ENCODE results near the gene GDPD4.

The GDPD4 gene

GRCh38 chr11:77270921-77271320 is 30.6 kb downstream of the GDPD4 start:
- in situ Hi-C loops (cut with MboI; ENCODE audit: low pct_unique_long_range_greater_than_20kb, low sequenced_read_pairs, unreplicated experiment): no loop called here
- TF ChIP-seq CTCF (IDR thresholded peaks at IDR 0.05; ENCODE audit: extremely low read depth, insufficient read depth, missing control alignments): no peak
- DNase-seq (ENCODE audit: low spot score): no peak

GRCh38 chr11:77269484-77270123 is 31.9 kb downstream of the GDPD4 start:
- in situ Hi-C loops (cut with MboI; ENCODE audit: low pct_unique_long_range_greater_than_20kb, low sequenced_read_pairs, unreplicated experiment): no loop called here
- no peak for TF ChIP-seq CTCF (IDR thresholded peaks at IDR 0.05; ENCODE audit: extremely low read depth, insufficient read depth, missing control alignments)
- DNase-seq (ENCODE audit: low spot score): no peak

DNA sequence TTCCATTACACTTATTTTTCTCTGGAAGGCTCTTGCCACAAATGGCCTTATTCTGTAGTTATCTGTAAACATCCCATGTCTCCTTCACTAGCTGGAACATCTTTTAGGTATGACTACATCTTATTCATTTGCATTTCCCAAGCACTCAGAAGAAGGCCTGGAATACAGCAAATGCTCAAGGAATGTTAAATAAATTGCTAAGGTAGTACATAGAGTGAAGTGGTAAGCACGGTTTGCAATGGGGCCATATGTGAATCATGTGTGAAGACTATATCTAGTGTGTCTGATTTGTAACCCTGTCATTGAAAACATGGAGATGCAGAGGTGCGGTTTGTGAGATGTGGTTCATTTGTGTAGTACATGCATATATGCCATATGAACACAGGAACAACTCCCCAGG is 33.5 kb downstream of the GDPD4 start:
- in situ Hi-C loops (cut with MboI; ENCODE audit: low pct_unique_long_range_greater_than_20kb, low sequenced_read_pairs, unreplicated experiment): no loop called here
- TF ChIP-seq CTCF (IDR thresholded peaks at IDR 0.05; ENCODE audit: extremely low read depth, insufficient read depth, missing control alignments): no peak
- DNase-seq (ENCODE audit: low spot score): no peak

DNA sequence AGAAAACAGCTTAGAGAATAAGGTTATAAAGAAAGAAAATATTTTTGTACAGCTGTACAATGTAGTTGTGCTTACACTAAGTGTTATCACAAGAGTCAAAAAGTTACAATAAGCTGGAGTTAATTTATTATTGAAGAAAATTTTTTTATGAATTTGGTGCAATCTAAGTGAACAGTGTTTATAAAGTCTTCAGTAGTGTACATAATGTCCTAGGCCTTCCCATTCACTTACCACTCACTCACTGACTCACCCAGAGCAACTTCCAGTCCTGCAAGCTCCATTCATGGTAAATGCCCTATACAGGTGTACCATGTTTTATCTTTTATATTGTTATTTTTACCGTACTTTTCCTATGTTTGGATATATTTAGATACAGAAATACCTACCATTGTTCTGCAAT is 34.7 kb downstream of the GDPD4 start:
- in situ Hi-C loops (cut with MboI; ENCODE audit: low pct_unique_long_range_greater_than_20kb, low sequenced_read_pairs, unreplicated experiment): no loop called here
- no peak for TF ChIP-seq CTCF (IDR thresholded peaks at IDR 0.05; ENCODE audit: extremely low read depth, insufficient read depth, missing control alignments)
- no peak for DNase-seq (ENCODE audit: low spot score)

- TF ChIP-seq CTCF (IDR thresholded peaks at IDR 0.05; ENCODE audit: extremely low read depth, insufficient read depth, missing control alignments): no peak
- in situ Hi-C loops (cut with MboI; ENCODE audit: low pct_unique_long_range_greater_than_20kb, low sequenced_read_pairs, unreplicated experiment): no loop called here
These were observed 38.7 kb downstream of the GDPD4 start for GRCh38 chr11:77262803-77263202.

GRCh38 chr11:77259641-77260040 is 41.8 kb downstream of the GDPD4 start:
- in situ Hi-C loops (cut with MboI; ENCODE audit: low pct_unique_long_range_greater_than_20kb, low sequenced_read_pairs, unreplicated experiment): no loop called here

More at GRCh38 chr11:77262803-77263202, 38.7 kb downstream of the GDPD4 start:
- DNase-seq (ENCODE audit: low spot score): no peak

More at GRCh38 chr11:77259641-77260040, 41.8 kb downstream of the GDPD4 start:
- no peak for TF ChIP-seq CTCF (IDR thresholded peaks at IDR 0.05; ENCODE audit: extremely low read depth, insufficient read depth, missing control alignments)
- DNase-seq (ENCODE audit: low spot score): no peak
